Thyroid gland (tissue), 4 donors: ENCODE data around the gene CNTFR.

Experiments used
- CTCF ChIP-seq, 6 experiments: fragments of 200-600 bp in 3 of 6; fragments of 450-650 bp in 3 of 6; sonication (generic) in 3 of 6; IDR thresholded peaks; one replicate each; pipeline ENCODE4 v1.5.1; 2016 to 2019; ENCODE audit warnings: antibody characterized with exemption in 6 of 6, mild to moderate bottlenecking in 2 of 6, inconsistent platforms in 1 of 6, moderate library complexity in 1 of 6
- POLR2A ChIP-seq, 2 donors: fragments of 450-650 bp; IDR thresholded peaks; one replicate each; pipeline ENCODE4 v1.6.1; 2017; ENCODE audit warnings: antibody characterized with exemption in 2 of 2, mild to moderate bottlenecking in 2 of 2, moderate library complexity in 1 of 2

- TF ChIP-seq CTCF (IDR thresholded peaks at IDR 0.05) (no peak), POLR2A (IDR thresholded peaks at IDR 0.05) (no peak)
Observed at GRCh38 chr9:34503406-34503805, 86.1 kb downstream of the CNTFR start.
